Putamen (tissue), 1 donor: ENCODE results near the gene ITPR3.

Source experiments
- DNase-seq: peaks from one replicate; pipeline ENCODE4 v3.0.0-alpha.2; 2016; ENCODE audit warnings: low spot score

ITPR3 gene

GRCh38 chr6:33719326-33719987 lies 98.3 kb downstream of the ITPR3 start:
- DNase-seq = no peak

GRCh38 chr6:33720998-33721397 lies 99.9 kb downstream of the ITPR3 start:
- no peak for DNase-seq

GRCh38 chr6:33721508-33721907 lies 100.4 kb downstream of the ITPR3 start:
- DNase-seq = no peak

- DNase-seq = no peak
Observed at GRCh38 chr6:33722103-33722623, 101.0 kb downstream of the ITPR3 start.

GRCh38 chr6:33723371-33724085 lies 102.4 kb downstream of the ITPR3 start:
- DNase-seq = no peak

- no peak for DNase-seq
Observed at GRCh38 chr6:33724102-33725023, 103.2 kb downstream of the ITPR3 start.

- DNase-seq = no peak
Observed at GRCh38 chr6:33725222-33725621, 104.1 kb downstream of the ITPR3 start.

GRCh38 chr6:33725891-33726673 lies 105.0 kb downstream of the ITPR3 start:
- DNase-seq = no peak

GRCh38 chr6:33726696-33727095 lies 105.6 kb downstream of the ITPR3 start:
- DNase-seq = no peak

GRCh38 chr6:33727126-33727525 lies 106.0 kb downstream of the ITPR3 start:
- DNase-seq = no peak

GRCh38 chr6:33727932-33728331 lies 106.8 kb downstream of the ITPR3 start:
- DNase-seq = no peak

- no peak for DNase-seq
Observed at GRCh38 chr6:33728438-33728837, 107.3 kb downstream of the ITPR3 start.

GRCh38 chr6:33729059-33729458 lies 107.9 kb downstream of the ITPR3 start:
- no peak for DNase-seq

- DNase-seq = no peak
Observed at GRCh38 chr6:33730611-33731010, 109.5 kb downstream of the ITPR3 start.

- DNase-seq = no peak
Observed at GRCh38 chr6:33731035-33731434, 109.9 kb downstream of the ITPR3 start.

GRCh38 chr6:33731751-33732282 lies 110.7 kb downstream of the ITPR3 start:
- no peak for DNase-seq

- DNase-seq = no peak
Observed at GRCh38 chr6:33732385-33732784, 111.3 kb downstream of the ITPR3 start.

- DNase-seq = no peak
Observed at GRCh38 chr6:33732817-33733708, 111.9 kb downstream of the ITPR3 start.

GRCh38 chr6:33733709-33734007 lies 112.5 kb downstream of the ITPR3 start:
- no peak for DNase-seq

GRCh38 chr6:33735216-33735615 lies 114.1 kb downstream of the ITPR3 start:
- DNase-seq = no peak
